HFFc6 (cell line): ENCODE results near the gene PACRG. TPM values are rescaled to one million over a fixed set of nuclear protein-coding genes. Genes with fewer than 3 reads are reported as not detected.

ENCODE experiments used
- DNase-seq: peaks from one replicate; pipeline ENCODE4 v3.0.0-alpha.2; 2018
- H3K27ac Mint-ChIP-seq: 2 replicates; pipeline ENCODE4 v1.8.0; 2020; ENCODE audit warnings: mild to moderate bottlenecking, mixed read lengths
- H3K27me3 Mint-ChIP-seq: 2 replicates; pipeline ENCODE4 v1.8.0; 2021; ENCODE audit warnings: mild to moderate bottlenecking, moderate library complexity, mixed read lengths; ENCODE audit not compliant: insufficient read depth
- H3K36me3 Mint-ChIP-seq: 2 replicates; pipeline ENCODE4 v1.8.0; 2021; ENCODE audit warnings: low read depth, mixed read lengths
- H3K4me1 Mint-ChIP-seq: 2 replicates; pipeline ENCODE4 v1.8.0; 2020; ENCODE audit warnings: low read depth, mixed read lengths
- H3K4me3 Mint-ChIP-seq: 2 replicates; pipeline ENCODE4 v1.8.0; 2020; ENCODE audit warnings: mild to moderate bottlenecking, moderate library complexity, mixed read lengths
- H3K9me3 Mint-ChIP-seq: 2 replicates; pipeline ENCODE4 v1.8.0; 2020; ENCODE audit warnings: mild to moderate bottlenecking, mixed read lengths
- CTCF ChIP-seq: fragments of 200-600 bp; sonication (generic); IDR thresholded peaks from 2 replicates; pipeline ENCODE4 v1.5.0; 2021; ENCODE audit warnings: antibody characterized with exemption, mild to moderate bottlenecking
- total RNA-seq, 6 experiments: library from RNA; stranded (reverse); fragmentation: NEBNext Ultra II Directional; extraction: Animal tissue kit (Norgen Biotek cat#: 25700); gene quantifications; 2 replicates in 1 of 6; 3 replicates in 5 of 6; pipeline ENCODE4 v1.2.3, GENCODE V29; 2021

PACRG gene
- total RNA-seq, 6 experiments from 2014 or later = not detected

- DNase-seq = no peak
- Mint-ChIP-seq H3K4me3 (no peak overlapping the region), H3K4me1 (no peaks in the 10 kb centered on the region; the same call in 1 of the 2 replicates), H3K9me3 (peaks cover 13% of the 10 kb centered on the region; the same call in 1 of the 2 replicates), H3K36me3 (no peaks in the 10 kb centered on the region), H3K27ac (no peak overlapping the region), H3K27me3 (peaks cover 10% of the 10 kb centered on the region; the same call in 1 of the 2 replicates)
- TF ChIP-seq CTCF = no peak
Observed at GRCh38 chr6:163288915-163289314, 561.1 kb downstream of the PACRG start.

- DNase-seq = no peak
- peaks cover 10% of the 10 kb centered on the region; the same call in 1 of the 2 replicates for H3K27me3 Mint-ChIP-seq
- H3K9me3 Mint-ChIP-seq = peaks cover 13% of the 10 kb centered on the region; the same call in 1 of the 2 replicates
- TF ChIP-seq CTCF = no peak
- H3K4me1 Mint-ChIP-seq = no peaks in the 10 kb centered on the region; the same call in 1 of the 2 replicates
- no peak overlapping the region for H3K27ac Mint-ChIP-seq
- H3K4me3 Mint-ChIP-seq = no peak overlapping the region
- H3K36me3 Mint-ChIP-seq = no peaks in the 10 kb centered on the region
Observed at GRCh38 chr6:163289447-163289846, 561.7 kb downstream of the PACRG start.

- H3K4me1 Mint-ChIP-seq = no peaks in the 10 kb centered on the region; the same call in 1 of the 2 replicates
- H3K27me3 Mint-ChIP-seq = peaks cover 10% of the 10 kb centered on the region; the same call in 1 of the 2 replicates
- no peak for DNase-seq
- H3K27ac Mint-ChIP-seq = no peak overlapping the region
- no peak for TF ChIP-seq CTCF
- H3K4me3 Mint-ChIP-seq = no peak overlapping the region
- H3K9me3 Mint-ChIP-seq = peaks cover 13% of the 10 kb centered on the region; the same call in 1 of the 2 replicates
- H3K36me3 Mint-ChIP-seq = no peaks in the 10 kb centered on the region
Observed at GRCh38 chr6:163290545-163291274, 562.9 kb downstream of the PACRG start.

- peaks cover 13% of the 10 kb centered on the region; the same call in 1 of the 2 replicates for H3K9me3 Mint-ChIP-seq
- DNase-seq = no peak
- no peaks in the 10 kb centered on the region; the same call in 1 of the 2 replicates for H3K4me1 Mint-ChIP-seq
- no peak for TF ChIP-seq CTCF
- peaks cover 10% of the 10 kb centered on the region; the same call in 1 of the 2 replicates for H3K27me3 Mint-ChIP-seq
- H3K36me3 Mint-ChIP-seq = no peaks in the 10 kb centered on the region
- H3K4me3 Mint-ChIP-seq = no peak overlapping the region; the same call in 1 of the 2 replicates
- H3K27ac Mint-ChIP-seq = no peak overlapping the region
Observed at GRCh38 chr6:163291622-163292021, 563.8 kb downstream of the PACRG start.

GRCh38 chr6:163293286-163293685 is 565.5 kb downstream of the PACRG start:
- no peak overlapping the region for H3K4me3 Mint-ChIP-seq
- no peak overlapping the region for H3K27ac Mint-ChIP-seq
- no peak for TF ChIP-seq CTCF
- H3K9me3 Mint-ChIP-seq = peaks cover 7% of the 10 kb centered on the region; the same call in 1 of the 2 replicates
- no peak for DNase-seq
- H3K4me1 Mint-ChIP-seq = no peaks in the 10 kb centered on the region; the same call in 1 of the 2 replicates
- peaks cover 3% of the 10 kb centered on the region; the same call in 1 of the 2 replicates for H3K27me3 Mint-ChIP-seq
- H3K36me3 Mint-ChIP-seq = no peaks in the 10 kb centered on the region
